MM.1S (cell line): ENCODE results near the gene SLC45A1.

Source experiments
- EZH2 ChIP-seq: fragments of 300-600 bp; sonication (generic); optimal IDR thresholded peaks from 2 replicates; pipeline ENCODE3; 2017; ENCODE audit warnings: low read depth, mild to moderate bottlenecking, antibody characterized with exemption, low read length, mixed read lengths
- EZH2phosphoT487 ChIP-seq: fragments of 300-600 bp; sonication (generic); IDR thresholded peaks from 2 replicates; pipeline ENCODE4 v1.6.1; 2018; ENCODE audit warnings: antibody characterized with exemption, low read length
- TF ChIP-seq, protein P1 (sequence below): fragments of 300-600 bp; sonication (generic); IDR thresholded peaks from 2 replicates; pipeline ENCODE4 v1.5.1; 2016; ENCODE audit warnings: antibody characterized with exemption, low read length, mixed read lengths

DNA sequence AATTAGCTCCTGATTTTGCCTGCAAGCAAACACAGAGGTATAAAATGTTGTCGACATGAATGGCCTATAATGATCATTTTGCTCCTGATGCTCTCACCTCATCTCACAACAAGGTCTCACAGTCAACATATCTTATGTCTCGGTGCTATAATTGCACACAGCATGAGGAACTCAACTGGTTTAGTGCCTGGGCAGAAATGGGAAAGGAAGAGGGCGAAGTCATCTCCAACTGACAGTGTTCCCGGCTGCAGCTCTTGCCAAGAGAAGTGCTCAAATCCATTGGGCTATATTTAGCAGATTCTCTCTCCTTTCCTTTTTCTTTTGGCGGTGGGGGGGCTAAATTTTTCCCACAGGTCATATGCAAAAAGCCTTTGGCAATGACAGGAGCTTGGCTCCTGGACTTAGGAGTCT, 53.0 kb downstream of the SLC45A1 start:
- TF ChIP-seq, protein P1, sequence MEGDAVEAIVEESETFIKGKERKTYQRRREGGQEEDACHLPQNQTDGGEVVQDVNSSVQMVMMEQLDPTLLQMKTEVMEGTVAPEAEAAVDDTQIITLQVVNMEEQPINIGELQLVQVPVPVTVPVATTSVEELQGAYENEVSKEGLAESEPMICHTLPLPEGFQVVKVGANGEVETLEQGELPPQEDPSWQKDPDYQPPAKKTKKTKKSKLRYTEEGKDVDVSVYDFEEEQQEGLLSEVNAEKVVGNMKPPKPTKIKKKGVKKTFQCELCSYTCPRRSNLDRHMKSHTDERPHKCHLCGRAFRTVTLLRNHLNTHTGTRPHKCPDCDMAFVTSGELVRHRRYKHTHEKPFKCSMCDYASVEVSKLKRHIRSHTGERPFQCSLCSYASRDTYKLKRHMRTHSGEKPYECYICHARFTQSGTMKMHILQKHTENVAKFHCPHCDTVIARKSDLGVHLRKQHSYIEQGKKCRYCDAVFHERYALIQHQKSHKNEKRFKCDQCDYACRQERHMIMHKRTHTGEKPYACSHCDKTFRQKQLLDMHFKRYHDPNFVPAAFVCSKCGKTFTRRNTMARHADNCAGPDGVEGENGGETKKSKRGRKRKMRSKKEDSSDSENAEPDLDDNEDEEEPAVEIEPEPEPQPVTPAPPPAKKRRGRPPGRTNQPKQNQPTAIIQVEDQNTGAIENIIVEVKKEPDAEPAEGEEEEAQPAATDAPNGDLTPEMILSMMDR: no peak
- no peak for TF ChIP-seq EZH2
- TF ChIP-seq EZH2phosphoT487: no peak
